Posterior cingulate gyrus (tissue), 11 donors: Measurements from ENCODE around the gene FAM89A.
A peak's percentile ranks its signal among the peaks of the same experiment; 100 is the strongest.
"Not testable (repeated sequence)": the region's sequence is repeated elsewhere in the genome, so short reads cannot be mapped to it uniquely, and the experiment has no call there.

ENCODE experiments used
- DNase-seq, 10 donors: peaks; one replicate each; pipeline versions ENCODE4 v3.0.0 to v3.0.0-alpha.2; 2020 to 2021; ENCODE audit warnings: mixed read lengths in 3 of 10
- intact Hi-C: fragments of 100-400 bp; cut with DNase I; formaldehyde crosslinking; loops from one replicate; pipeline ENCODE4 v1.15.1; 2023

The FAM89A gene

DNA sequence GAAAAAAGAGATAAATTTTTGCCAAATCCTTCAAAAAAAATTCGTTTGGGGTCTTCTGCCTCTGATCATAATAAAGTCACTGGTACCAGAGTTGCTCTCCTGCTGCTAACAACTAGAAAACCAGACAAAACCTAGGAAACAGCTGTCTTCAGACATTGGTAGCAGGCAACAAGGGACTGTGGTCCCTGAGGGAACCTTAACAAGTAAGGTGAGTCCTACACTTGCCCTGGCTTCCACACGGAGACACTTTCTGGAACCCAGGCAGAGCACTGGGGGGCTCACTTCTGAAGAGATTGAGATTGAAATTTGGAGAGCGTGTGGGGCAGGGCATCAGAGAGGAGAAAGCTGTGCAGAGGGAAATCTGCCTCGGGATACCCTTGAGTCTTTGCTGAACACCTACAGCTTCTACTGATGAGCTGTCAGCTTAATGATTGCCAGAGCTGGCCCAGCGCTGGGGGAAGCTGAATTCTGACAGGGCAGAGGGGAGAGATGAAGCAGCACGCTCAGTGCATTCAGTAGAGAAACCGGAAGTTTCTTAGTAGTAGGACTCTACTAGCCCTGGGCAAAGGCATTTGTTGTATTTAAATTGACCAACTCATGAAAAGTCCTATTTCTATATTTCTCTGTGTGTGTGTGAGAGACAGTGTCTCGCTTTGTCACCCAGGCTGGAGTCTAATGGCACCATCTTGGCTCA, 18.5 kb upstream of the FAM89A start:
- DNase-seq, result no peak
- intact Hi-C loops, result no loop called here

DNA sequence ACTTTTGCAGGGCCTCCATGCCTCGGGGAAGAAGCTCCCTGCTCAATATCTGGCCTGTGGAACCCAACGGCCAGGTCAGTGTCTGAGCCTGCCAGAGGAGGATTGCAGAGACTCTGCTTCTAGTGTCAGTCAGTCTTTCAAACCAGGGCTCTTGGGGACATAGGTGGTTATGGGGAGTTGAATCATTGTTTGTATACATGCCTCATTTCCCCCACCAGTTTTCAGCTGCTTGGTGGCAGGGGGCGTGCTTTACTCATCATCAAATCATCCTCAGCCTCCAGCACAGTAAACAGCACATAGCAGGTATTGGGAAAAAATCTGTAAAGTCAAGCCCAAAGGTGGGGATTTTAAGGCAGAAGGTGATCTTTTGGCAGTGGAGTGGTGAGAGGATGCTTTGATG, 17.4 kb upstream of the FAM89A start:
- intact Hi-C loops, result no loop called here
- no peak for DNase-seq

DNA sequence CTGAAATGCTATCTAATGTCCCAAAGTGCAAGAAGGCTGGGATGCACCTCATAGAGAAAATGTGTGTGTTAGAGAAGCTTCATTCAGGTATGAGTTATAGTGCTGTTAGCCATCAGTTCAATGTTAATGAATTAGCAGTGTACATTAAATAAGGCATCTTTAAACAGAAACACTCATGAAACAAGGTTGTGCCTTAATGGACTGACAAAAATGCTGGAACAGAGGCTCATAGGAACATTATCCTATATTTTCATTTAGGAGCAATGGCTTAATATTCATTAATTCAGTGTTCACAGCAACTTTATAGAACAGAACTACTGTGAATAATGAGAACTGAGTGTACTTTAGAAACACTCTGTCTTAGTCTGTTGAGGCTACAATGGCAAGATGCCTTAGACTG, 15.2 kb upstream of the FAM89A start:
- intact Hi-C loops, result no loop called here
- no peak for DNase-seq

DNA sequence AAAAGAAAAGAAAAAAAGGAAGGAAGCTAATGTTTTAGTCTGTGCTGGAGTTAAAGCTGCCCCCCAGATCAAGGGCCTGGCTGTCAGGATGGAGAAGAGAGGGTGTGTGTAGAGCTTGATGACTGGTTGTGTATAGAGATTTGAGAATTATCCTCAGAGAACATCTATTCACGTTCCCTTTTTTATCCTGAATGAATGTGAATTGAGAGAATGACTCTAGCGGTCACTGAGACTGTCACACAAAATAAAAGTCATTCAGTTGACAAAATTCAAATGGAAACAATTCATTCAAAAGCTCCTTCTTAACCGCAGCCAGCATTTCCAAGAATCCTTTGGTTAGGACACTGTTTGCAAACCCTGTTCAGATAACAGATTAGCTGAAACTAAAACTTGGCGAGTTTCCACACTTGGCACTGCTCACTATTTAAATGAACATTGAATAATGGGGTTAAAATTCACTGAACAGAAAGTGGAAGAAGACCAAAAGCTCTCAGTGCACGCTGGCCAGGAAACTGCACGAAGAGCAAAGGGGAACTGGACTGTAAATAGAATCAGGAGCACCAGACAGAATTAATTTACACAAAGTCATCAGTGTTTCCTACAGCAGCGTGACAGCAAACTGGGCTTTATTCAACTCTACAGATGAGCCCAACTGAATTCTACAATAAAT, 13.6 kb upstream of the FAM89A start:
- intact Hi-C loops, result no loop called here
- peak in 1 of 10 donors; percentile 19 for DNase-seq

DNA sequence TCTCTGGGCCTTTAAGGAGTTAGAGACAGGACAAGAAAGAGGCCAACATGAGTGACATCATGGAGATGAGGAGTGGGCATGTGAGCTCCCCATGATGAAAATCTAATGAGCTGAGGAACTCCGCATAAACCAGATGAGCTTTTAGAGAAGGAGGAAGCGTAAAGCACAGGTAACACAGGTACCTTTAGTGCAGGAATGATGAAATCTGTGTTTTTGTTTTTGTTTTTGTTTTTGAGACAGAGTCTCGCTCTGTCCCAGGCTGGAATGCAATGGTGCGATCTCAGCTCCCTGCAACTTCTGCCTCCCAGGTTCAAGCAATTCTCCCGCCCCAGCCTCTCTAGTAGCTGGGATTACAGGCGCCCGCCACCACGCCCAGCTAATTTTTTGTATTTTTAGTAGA, 12.7 kb upstream of the FAM89A start:
- no peak for DNase-seq
- intact Hi-C loops, result no loop called here

DNA sequence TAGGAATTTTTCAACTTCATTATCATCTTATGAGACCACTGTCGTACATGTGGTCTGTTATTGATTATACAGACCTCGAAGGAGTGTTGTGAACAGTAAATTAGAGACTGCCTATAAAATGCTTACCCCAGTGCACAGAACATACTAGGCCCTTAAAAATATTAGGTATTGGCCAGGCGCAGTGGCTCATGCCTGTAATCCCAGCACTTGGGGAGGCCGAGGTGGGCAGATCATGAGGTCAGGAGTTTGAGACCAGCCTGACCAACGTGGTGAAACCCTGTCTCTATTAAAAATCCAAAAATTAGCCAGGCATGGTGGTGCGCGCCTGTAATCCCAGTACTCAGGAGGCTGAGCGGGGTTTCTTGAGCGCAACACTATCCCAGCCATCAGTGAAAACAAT, 10.9 kb upstream of the FAM89A start:
- DNase-seq, intact Hi-C loops: not testable (repeated sequence)

DNA sequence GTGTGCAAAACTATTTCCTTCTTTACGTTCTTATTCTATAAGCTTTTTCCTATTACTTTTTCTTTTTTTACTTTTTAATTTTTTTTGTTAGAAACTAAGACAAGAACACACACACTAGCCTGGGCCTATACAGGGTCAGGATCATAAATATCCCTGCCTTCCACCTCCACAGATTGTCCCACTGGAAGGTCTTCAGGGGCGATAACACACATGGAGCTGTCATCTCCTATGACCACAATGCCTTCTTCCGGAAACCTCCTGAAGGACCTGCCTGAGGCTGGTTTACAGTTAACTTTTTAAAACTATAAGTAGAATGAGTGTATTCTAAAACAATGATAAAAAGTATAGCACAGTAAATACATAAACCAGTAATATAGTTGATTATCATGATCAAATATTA, 10.3 kb upstream of the FAM89A start:
- intact Hi-C loops, result no loop called here
- no peak for DNase-seq

DNA sequence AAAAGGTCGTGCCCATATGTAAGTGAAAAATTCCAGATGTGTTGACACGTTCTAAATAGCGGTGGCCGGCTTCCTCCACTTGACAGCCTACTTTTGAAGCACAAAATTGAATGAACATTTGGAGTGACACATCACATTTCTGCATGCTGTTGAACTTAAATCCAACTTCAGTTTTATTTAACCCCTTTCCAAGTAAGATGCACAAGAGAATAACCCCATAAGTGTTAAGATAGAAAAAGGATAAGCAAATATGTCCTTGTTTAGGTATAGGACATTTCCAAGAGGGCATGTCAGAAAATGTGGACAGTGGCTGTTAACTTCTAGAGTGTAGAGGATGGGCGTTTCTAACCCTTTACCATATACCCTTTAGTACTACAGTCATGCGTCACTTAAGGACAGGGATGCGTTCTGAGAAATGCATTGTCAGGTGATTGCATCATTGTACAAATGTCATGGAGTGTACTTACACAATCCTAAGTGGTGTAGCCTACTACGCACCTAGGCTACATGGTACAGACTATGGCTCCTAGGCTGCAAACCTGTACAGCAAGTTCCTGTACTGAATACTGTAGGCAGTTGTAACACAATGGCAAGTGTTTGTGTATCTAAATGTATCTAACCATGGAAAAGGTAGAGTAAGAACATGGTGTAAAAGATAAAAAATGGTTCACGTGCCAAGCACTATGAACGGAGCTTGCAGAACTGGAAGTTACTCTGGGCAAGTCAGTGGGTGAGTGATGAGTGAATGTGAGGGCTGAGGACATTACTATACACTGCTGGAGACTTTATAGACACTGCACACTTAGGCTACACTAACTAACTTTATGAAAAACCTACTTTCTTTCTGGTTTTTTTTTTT, 9.3 kb upstream of the FAM89A start:
- intact Hi-C loops, result no loop called here
- DNase-seq, result no peak

DNA sequence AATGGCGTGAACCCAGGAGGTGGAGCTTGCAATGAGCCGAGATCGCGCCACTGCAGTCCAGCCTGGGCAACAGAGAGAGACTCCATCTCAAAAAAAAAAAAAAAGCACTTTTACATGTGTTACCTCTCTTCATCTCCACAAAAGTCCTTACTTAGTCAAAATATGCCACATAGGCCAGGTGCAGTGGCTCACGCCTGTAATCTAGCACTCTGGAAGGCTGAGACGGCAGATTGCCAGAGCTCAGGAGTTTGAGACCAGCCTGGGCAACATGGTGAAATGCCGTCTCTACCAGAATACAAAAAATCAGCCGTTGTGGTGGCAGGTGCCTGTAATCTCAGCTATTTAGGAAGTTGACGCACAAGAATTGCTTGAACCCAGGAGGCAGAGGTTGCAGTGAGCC, 8.4 kb upstream of the FAM89A start:
- intact Hi-C loops, DNase-seq: not testable (repeated sequence)

DNA sequence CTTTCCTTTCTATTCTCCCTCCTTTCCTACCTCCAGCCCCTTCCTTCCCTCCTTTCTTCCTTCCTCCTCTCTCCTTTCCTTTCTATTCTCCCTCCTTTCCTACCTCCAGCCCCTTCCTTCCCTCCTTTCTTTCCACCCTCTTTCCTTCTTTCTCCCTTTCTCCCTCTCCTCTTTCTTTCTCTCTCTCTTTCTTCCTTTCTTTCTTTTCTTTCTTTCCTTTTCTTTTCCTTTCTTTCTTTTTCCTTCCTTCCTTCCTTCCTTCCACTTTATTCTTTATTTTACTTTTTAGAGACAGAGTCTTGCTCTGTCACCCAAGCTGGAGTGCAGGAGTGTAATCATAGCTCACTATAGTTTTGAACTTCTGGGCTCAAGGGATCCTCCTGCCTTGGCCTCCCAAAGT, 7.5 kb upstream of the FAM89A start:
- DNase-seq, intact Hi-C loops: not testable (repeated sequence)

DNA sequence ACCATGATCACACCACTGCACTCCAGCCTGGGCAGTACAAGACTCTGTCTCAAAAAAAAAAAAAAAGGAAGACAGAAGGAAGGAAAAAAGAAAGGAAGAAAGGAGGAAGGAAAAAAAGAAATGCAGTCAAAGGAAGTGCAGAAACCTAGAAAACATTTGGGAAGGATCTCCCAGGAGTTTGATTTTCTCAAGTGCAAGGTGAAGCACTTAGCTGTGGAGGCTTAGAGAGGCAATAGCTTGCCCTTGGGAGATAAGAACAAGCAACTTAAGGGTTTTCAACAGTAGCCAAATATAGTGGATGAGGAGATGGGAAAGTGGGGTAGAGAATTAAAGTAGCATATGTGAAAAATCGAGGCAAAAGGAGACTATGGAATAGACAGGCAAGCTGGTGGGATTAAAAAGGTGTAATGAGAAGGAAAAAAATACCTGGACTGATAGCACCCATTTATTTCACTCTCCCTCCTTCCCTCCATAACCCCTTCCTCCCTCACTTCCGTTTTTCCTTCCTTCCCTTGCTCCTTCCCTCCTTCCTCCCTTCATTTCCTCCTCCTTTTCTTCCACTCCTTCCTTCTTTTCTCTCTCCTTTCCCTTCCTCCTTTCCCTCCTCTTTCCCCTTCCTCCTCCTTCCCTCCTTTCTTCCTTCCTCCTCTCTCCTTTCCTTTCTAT, 6.8 kb upstream of the FAM89A start:
- no peak for DNase-seq
- intact Hi-C loops, result no loop called here

DNA sequence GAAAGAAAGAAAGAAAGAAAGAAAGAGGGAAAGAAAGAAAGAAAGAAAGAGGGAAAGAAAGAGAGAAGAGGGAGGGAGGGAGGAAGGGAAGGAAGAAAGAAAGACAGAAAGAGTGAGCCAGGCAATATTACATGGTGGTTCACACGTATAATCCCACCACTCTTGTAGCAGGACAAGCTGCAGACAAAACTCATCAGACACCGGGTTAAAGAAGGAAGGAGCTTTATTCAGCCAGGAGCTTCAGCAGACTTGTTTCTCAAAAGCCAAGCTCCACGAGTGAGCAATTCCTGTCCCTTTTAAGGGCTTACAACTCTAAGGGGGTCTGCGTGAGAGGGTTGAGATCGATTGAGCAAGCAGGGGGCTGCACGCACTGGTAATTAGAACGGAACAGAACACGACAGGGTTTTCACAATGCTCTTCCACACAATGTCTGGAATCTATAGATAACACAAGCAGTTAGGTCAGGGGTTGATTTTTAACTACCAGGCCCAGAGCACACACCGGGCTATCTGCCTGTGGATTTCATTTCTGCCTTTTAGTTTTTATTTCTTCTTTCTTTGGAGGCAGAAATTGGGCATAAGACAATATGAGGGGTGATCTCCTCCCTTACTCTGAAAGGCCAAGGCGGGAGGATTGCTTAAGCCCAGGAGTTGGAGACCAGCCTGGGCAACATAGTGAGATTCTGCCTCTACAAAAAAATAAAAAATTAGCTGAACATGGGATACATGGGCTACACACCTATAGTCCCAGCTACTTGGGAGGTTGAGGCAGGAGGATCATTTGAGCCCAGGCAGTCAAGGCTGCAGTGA, 6.1 kb upstream of the FAM89A start:
- intact Hi-C loops, DNase-seq: not testable (repeated sequence)

DNA sequence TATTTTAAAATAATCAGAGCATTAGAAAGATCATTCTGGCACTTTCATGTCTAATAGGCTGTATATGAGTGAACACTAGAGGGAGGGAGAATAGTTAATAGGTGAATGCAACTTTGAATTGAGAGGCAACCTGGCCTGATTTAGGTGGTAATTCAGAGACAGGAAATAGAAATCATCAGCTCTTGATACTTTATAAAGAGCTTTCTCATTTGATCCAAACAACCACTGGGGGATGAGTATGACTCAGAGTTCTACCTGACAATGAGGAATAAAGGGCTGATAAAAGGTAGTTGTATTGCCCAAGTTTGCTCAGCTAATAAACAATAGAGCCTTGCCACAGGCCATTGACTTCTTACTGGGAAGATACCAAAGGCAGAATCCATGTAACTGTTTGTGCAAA, 5.2 kb upstream of the FAM89A start:
- intact Hi-C loops, result no loop called here

DNA sequence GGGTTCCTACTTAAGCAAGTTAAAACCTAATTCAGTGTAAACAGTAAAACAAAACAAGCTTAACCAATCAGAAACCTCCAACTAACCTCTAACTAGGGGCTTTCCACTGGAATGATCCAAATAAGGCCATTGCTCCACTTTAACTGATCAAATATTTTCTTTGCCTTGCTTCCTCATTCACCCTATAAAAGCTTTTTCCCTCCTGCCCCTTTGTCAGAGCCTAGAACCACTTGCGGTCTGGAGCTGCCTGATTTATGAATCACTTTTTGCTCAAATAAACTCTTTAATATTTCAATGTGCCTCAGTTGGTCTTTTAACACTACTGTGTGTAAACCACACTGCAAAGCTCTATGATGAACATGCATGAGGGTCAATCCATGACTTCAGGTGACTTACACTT, 4.5 kb upstream of the FAM89A start:
- intact Hi-C loops, result no loop called here

More for the DNA sequence above, 5.2 kb upstream of the FAM89A start:
- DNase-seq, result no peak

DNA sequence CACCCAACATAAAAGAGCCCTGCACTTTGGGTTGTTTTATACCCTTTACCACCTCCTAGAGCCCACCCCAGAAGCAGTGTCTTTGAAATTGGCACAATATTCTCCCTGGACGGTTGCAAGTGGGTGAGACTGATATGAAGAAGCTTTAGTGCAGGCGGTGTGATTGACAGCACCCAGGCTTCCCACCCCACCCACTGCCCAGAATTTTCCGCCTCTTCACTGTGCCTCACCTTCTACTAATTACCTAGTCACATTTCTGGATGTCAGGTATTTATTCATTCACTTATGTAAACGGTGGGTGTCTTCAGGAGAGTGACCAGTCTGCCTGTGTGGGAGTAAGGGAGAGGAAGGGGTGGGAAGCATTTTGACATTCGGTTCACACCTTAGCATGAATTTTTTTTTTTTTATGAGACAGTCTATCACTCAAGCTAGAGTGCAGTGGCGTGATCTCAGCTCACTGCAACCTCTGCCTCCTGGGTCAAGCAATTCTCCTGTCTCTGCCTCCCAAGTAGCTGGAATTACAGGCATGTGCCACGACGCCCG, 1.7 kb upstream of the FAM89A start:
- no peak for DNase-seq
- intact Hi-C loops, result no loop called here

More for the DNA sequence above, 4.5 kb upstream of the FAM89A start:
- no peak for DNase-seq

DNA sequence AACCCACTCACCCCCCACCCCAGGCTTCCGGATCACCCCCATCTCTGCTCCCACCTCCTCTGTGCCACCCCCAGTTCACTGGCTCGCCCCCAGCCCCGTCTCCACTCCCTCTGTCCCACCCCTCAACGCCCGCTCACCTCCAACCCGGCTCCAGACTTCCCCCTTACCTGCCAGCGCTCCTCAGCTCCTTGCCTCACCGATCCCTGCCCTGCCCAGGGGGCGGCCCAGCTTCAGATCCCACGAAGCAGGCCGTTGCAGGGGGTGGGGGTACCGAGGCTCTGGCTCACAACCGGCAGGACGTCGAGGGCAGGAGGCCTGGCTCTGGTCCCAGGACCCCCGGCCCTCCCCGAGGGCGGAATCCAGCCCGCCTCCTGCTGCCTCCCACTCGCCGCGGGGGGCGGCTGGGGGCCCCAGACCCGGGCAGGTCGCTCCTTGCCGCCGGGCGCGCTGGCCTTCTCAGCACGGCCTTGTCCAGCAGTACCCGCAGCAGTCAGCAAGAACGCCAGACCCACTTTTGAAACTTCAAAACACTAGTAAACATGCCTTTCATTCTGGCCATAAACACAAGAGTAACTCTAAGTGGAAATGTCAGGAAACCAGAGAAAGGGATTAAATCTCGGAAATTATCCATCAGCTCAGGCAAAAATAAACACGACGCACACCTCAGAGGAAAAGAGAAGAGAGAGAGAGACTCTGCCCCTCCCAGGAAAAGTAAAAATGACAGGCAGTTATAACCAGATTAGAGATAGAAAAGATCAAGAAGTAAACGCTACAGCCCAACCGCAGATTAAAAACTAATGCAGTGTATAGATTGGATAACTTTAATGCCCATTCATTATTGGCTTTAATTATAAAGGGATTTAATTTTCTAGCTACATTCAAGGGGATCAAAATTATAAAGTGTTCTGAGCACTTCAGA, 1.0 kb upstream of the FAM89A start:
- intact Hi-C loops, result no loop called here
- DNase-seq, result no peak

DNA sequence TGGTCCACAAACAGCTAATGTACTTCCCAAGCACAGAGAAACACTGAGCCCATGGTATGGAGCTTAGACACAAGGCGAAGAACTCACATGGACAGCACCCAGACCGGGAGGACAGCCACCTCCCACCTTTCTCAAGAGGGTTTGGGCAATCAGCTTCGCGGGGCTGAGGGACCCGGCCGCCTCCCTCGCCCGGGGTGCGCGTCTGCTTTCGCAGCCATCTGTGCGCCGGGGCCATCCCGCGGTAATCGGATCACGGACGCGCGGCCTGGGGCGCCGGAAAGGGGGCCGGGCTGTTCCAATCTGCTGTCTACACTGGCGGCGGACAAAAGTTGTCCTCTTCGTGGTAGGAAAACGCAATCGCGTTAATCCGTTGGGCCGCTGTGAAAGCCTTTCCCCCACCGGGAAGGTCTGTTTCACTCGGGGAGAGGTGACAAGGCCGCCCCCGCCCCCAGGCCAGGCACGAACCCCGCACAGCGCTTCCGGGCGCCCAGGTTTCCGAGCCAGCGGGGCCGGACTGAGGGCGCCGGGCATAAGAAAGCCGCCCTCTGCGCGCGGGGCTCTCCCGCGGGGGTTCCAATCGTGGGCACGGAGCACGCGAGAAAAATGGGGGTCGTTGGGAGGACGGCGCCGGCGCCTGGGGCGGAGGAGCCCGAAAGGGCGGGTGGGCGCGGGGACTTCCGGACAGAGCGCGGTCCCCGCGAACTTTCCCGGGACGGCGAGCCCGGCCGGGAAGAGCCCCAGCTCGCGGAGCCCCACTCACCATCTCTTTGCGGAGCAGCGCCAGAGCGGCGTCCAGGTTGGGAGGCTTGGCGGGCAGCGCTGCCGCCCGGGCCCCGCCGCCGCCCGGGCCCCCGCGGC, 664 bp downstream of the FAM89A start:
- intact Hi-C loops, result no loop called here
- DNase-seq, result peak in 2 of 10 donors; percentile 14 to 84
